Activated CD8-positive, alpha-beta T cell treated with anti-CD3 and anti-CD28 coated beads for 36 hours (primary cell): ENCODE results near the gene TF. TPM values are rescaled to one million over a fixed set of nuclear protein-coding genes. Genes with fewer than 3 reads are reported as not detected.
A peak's percentile ranks its signal among the peaks of the same experiment; 100 is the strongest.

Source experiments
- ATAC-seq: fragments of 200-7000 bp; cut with Tn5 transposase; one replicate; pipeline ENCODE4 v1.10.0; 2021; ENCODE audit warnings: mild to moderate bottlenecking, moderate library complexity
- CTCF ChIA-PET: fragments of 350-600 bp; sonication (Branson Sonifier 250); formaldehyde crosslinking; loops from one replicate; lab custom pipeline; 2021; ENCODE audit warnings: antibody characterized with exemption; lab: Charles Lee
- POLR2A ChIA-PET: fragments of 350-600 bp; sonication (Branson Sonifier 250); formaldehyde crosslinking; loops from one replicate; lab custom pipeline; 2021; ENCODE audit warnings: antibody characterized with exemption; lab: Charles Lee
- DNase-seq: peaks from one replicate; pipeline ENCODE4 v3.0.0-alpha.2; 2020
- H3K27ac Mint-ChIP-seq: one replicate; pipeline ENCODE4 v1.8.0; 2021; ENCODE audit warnings: mild to moderate bottlenecking, mixed read lengths
- H3K27me3 Mint-ChIP-seq: one replicate; pipeline ENCODE4 v1.8.0; 2021; ENCODE audit warnings: mixed read lengths
- H3K36me3 Mint-ChIP-seq: one replicate; pipeline ENCODE4 v1.8.0; 2021; ENCODE audit warnings: low read depth, mixed read lengths
- H3K4me1 Mint-ChIP-seq: one replicate; pipeline ENCODE4 v1.8.0; 2021; ENCODE audit warnings: low read depth, mixed read lengths
- H3K4me3 Mint-ChIP-seq: one replicate; pipeline ENCODE4 v1.8.0; 2021; ENCODE audit warnings: mild to moderate bottlenecking, moderate library complexity, mixed read lengths
- H3K9me3 Mint-ChIP-seq: one replicate; pipeline ENCODE4 v1.8.0; 2021; ENCODE audit warnings: mixed read lengths
- intact Hi-C: fragments of 100-400 bp; cut with micrococcal nuclease; formaldehyde crosslinking; loops from one replicate; pipeline ENCODE4 v1.10.0; 2022
- total RNA-seq, 2 experiments: library from RNA; stranded (reverse); gene quantifications; one replicate each; pipeline ENCODE4 v1.2.3, GENCODE V29; 2021
- TF ChIP-seq, protein P1 (sequence below): fragments of 200-600 bp; IDR thresholded peaks from one replicate; pipeline ENCODE4 v1.8.0; 2022; ENCODE audit warnings: antibody characterized with exemption, mild to moderate bottlenecking

TF gene
- total RNA-seq, 2 experiments from 2014 or later: 0.02 to 0.34 TPM

DNA sequence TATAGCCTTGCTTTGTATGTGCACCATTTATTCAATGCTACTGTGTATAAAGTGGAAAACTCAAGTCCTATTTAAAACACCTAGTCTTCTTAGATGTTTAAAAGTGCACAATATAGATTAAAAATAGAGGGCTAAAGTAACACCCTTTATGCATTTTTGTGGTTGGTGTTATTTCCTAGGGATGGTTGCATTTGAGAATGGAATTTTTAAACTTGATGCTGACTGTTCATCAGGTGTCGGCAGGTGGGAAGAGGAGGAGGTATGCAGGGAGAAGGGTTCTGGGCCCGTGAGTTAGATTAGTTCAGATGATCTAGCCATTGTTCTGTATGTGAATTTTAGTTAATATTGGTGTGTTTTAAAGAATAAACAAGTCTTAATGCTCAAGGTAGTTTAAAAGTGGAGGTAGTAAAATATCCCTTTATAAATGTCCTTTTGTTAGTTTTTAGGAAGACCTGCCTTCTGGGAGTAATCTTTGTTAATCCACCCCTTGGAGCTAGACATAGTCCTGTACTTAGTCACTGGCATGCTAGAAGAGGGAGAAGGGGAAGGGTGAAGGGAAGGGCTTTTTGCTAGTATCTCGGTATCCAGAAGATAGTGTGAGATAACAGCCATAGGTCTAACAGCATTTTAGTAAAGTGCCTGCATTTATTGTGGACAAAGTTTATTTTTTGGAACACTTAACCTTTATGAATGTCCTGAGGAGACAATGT is 51.4 kb downstream of the TF start:
- ATAC-seq (no peak), DNase-seq (no peak)
- no peak overlapping the region for H3K27ac Mint-ChIP-seq
- CTCF ChIA-PET: no interaction called here
- peaks cover 19% of the 10 kb centered on the region for H3K27me3 Mint-ChIP-seq
- POLR2A ChIA-PET: no interaction called here
- H3K36me3 Mint-ChIP-seq: no peaks in the 10 kb centered on the region
- H3K4me3 Mint-ChIP-seq: no peak overlapping the region
- H3K9me3 Mint-ChIP-seq: peaks cover 4% of the 10 kb centered on the region
- no peaks in the 10 kb centered on the region for H3K4me1 Mint-ChIP-seq
- TF ChIP-seq, protein P1, sequence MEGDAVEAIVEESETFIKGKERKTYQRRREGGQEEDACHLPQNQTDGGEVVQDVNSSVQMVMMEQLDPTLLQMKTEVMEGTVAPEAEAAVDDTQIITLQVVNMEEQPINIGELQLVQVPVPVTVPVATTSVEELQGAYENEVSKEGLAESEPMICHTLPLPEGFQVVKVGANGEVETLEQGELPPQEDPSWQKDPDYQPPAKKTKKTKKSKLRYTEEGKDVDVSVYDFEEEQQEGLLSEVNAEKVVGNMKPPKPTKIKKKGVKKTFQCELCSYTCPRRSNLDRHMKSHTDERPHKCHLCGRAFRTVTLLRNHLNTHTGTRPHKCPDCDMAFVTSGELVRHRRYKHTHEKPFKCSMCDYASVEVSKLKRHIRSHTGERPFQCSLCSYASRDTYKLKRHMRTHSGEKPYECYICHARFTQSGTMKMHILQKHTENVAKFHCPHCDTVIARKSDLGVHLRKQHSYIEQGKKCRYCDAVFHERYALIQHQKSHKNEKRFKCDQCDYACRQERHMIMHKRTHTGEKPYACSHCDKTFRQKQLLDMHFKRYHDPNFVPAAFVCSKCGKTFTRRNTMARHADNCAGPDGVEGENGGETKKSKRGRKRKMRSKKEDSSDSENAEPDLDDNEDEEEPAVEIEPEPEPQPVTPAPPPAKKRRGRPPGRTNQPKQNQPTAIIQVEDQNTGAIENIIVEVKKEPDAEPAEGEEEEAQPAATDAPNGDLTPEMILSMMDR: no peak
- intact Hi-C loops: no loop called here

DNA sequence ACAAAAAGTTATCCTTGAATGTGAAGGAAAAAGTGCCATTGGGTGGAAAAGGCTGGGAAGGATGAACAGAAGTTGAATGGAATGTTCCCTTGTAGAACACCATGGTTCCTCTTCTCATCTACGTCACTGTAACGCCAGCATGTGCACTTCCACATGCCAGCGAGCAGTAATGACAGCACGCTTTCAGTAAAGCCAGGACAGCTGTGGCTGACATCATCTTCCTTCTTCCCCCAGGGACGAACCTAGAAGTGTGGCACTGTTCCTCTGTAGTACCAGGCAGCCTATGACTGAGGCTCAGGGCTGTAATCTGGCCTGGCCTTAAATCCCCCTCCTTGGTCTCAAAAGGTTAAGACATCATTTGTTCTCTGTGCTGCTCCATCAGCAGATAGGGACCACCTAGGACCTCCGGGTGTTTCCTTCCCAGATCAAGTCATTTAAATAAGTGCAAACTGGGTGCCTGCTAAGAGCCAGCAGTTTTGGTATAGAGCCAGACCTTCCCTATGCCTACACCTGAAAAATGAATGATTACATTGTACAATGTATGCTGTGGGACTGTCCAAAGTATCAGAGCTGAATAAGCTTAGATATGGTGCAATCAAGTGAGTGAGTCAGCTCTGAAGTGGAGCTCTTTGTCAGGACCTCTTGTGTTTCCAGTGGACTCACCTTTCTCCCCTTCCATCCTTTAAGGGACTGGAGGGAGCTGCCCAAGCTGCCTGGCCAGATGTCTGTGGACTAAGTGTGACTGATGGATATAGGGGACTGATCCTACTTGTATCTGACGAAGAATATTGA is 53.8 kb downstream of the TF start:
- POLR2A ChIA-PET: no interaction called here
- no peak overlapping the region for H3K27ac Mint-ChIP-seq
- peaks cover 2% of the 10 kb centered on the region for H3K4me1 Mint-ChIP-seq
- TF ChIP-seq, protein P1: no peak
- ATAC-seq (no peak), DNase-seq (no peak)
- no peaks in the 10 kb centered on the region for H3K9me3 Mint-ChIP-seq
- H3K27me3 Mint-ChIP-seq: peaks cover 17% of the 10 kb centered on the region
- intact Hi-C loops: no loop called here
- no peak overlapping the region for H3K4me3 Mint-ChIP-seq
- CTCF ChIA-PET: no interaction called here
- no peaks in the 10 kb centered on the region for H3K36me3 Mint-ChIP-seq

DNA sequence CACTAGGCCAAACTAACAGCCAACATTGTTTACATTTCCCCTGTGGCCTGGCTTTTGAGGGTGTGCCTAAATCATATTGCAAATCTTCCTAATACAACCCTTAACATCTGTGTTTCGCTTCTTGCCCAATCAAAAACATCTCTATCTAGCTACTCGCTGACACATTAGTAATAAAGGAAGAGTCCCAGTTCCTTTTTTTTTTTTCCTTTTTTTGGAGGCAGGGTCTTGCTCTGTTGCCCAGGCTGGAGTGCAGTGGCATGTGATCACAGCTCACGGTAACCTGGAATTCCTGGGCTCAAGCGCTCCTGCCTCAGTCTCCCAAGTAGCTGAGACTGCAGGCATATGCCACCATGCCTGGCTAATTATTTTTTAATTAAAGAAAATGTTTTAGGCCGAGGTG is 57.3 kb downstream of the TF start:
- ChIA-PET POLR2A (interaction anchor here (0.6 kb wide), 1 partner anchor 407 kb away, joined by 3 read pairs; no protein-coding TSS in a partner anchor), CTCF (interaction anchor here (0.9 to 1.0 kb wide), 2 partner anchors 14 to 104 kb away, joined by 3 to 4 read pairs; no protein-coding TSS in a partner anchor)
- peaks cover 20% of the 10 kb centered on the region for H3K36me3 Mint-ChIP-seq
- no peak for DNase-seq
- intact Hi-C loops: no loop called here
- H3K27ac Mint-ChIP-seq: no peak overlapping the region
- H3K4me3 Mint-ChIP-seq: no peak overlapping the region
- no peaks in the 10 kb centered on the region for H3K9me3 Mint-ChIP-seq
- peaks cover 25% of the 10 kb centered on the region for H3K4me1 Mint-ChIP-seq
- no peak for ATAC-seq
- TF ChIP-seq, protein P1: no peak
- peaks cover 8% of the 10 kb centered on the region for H3K27me3 Mint-ChIP-seq

DNA sequence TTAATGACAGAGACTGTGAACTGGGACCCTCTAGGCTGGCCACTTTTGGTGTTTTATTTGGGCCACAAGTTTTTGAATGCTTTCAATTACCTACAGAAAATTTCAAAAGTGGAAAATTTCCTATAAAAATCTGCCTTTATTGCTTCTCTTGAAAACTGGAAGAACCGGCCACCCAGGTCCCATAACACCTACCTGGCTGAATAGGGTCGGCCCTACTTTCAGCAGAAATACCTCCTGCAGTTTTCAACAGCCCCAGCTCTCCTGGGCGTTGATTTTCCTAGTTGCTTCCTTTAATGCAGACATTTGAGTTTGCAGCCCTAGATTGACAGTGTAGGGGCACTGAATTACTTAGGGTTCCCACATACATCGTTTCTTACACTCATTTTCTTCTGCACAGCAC is 58.7 kb downstream of the TF start:
- TF ChIP-seq, protein P1: no peak
- CTCF ChIA-PET: no interaction called here
- H3K4me3 Mint-ChIP-seq: peak overlapping the region; percentile 98
- DNase-seq (no peak), ATAC-seq (no peak)
- intact Hi-C loops: loop anchor here (5.0 kb wide), 1 partner anchor 143 kb away; the partner anchor contains the start of gene TOPBP1
- POLR2A ChIA-PET: no interaction called here
- H3K27me3 Mint-ChIP-seq: peaks cover 7% of the 10 kb centered on the region
- peaks cover 26% of the 10 kb centered on the region for H3K36me3 Mint-ChIP-seq
- H3K27ac Mint-ChIP-seq: peak overlapping the region; percentile 97
- no peaks in the 10 kb centered on the region for H3K9me3 Mint-ChIP-seq
- peaks cover 32% of the 10 kb centered on the region for H3K4me1 Mint-ChIP-seq

DNA sequence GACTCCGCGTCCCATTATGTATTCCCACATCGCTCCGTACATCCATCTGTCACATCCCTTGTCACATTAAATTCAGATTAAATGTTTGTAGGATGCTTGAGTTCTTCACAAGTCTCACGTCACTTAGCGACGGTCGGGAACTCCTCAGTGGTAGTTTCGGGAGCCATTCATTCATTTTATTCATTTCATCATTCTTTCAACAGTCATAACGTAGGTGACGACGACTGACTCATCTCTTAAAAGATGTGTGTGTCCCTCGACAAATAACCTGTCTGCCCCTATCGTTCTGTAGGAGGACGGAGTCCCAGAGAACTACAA is 59.1 kb downstream of the TF start:
- CTCF ChIA-PET: interaction anchor here (1.5 kb wide), 1 partner anchor 141 kb away, joined by 6 read pairs; no protein-coding TSS in a partner anchor
- POLR2A ChIA-PET: interaction anchor here (0.8 kb wide), 1 partner anchor 12 kb away, joined by 5 read pairs; no protein-coding TSS in a partner anchor
- Mint-ChIP-seq H3K27me3 (peaks cover 2% of the 10 kb centered on the region), H3K9me3 (no peaks in the 10 kb centered on the region), H3K27ac (peak overlapping the region; percentile 97), H3K4me3 (peak overlapping the region; percentile 98), H3K36me3 (peaks cover 28% of the 10 kb centered on the region), H3K4me1 (peaks cover 36% of the 10 kb centered on the region)
- no peak for ATAC-seq
- TF ChIP-seq, protein P1: no peak
- no peak for DNase-seq
- intact Hi-C loops: loop anchor here (5.0 kb wide), 1 partner anchor 143 kb away; the partner anchor contains the start of gene TOPBP1
